Eye (tissue), 1 donor: ENCODE results near the gene FCHSD2.
A peak's percentile ranks its signal among the peaks of the same experiment; 100 is the strongest.
"Not testable (repeated sequence)": the region's sequence is repeated elsewhere in the genome, so short reads cannot be mapped to it uniquely, and the experiment has no call there.

Experiments
- DNase-seq: peaks from one replicate; pipeline ENCODE4 v3.0.0-alpha.2; 2015

Gene FCHSD2

GRCh38 chr11:72860592-72860991 lies 281.5 kb downstream of the FCHSD2 start:
- DNase-seq = no peak

- DNase-seq = no peak
Measured at GRCh38 chr11:72860010-72860409, 282.1 kb downstream of the FCHSD2 start.

DNA sequence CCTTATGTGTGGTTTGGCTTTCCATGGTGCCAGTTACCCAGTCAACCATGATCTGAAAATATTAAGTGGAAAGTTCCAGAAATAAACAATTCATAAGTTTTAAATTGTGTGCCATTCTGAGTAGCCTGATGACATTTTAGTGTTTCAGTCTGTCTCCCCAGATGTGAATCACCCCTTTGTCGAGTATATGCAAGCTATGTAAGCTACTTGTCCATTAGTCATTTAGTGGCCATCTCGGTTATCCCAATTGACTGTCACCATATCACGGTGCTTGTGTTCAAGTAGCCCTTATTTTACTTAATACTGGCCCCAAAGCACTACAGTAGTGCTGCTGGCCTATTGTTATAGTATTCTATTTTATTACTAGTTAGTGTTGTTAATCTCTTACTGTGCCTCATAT lies 283.0 kb downstream of the FCHSD2 start:
- no peak for DNase-seq

GRCh38 chr11:72858267-72858666 lies 283.9 kb downstream of the FCHSD2 start:
- DNase-seq = not testable (repeated sequence)

DNA sequence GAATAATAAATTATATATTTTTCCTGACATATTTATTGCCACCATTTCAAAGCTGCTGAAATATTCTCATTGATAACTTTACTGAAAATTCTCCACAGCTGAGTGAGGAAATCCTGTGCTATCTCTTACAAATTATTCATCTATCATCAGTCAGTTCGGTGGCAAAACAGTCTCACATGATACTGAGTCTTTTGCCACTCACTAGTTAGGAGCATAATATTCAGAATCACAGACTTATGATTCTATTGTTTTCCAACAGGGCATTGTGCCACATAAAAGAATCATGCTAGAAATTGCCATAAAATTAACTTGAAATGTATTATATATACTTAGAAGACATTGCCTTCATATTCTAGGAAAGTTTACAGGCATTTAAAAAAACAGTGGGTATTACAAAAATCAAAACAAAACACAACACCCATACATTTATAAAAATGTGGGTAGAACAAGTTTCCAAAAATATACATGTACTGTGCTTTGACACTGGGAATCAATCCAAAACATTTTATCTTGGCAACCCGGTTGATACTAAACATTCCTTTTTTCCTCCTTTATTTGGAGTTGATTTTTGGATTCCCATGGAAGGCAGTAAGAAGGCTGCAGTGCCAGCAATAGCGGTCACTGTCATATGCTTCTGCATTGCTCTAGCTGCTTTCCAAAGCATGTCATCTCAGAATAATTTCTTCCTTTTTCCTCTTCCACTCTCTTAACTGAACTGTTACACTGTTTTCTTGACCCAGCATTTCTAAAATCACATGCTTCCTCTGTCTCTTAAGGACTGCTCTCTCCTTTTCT lies 285.4 kb downstream of the FCHSD2 start:
- DNase-seq = no peak

GRCh38 chr11:72856065-72856464 lies 286.1 kb downstream of the FCHSD2 start:
- no peak for DNase-seq

DNA sequence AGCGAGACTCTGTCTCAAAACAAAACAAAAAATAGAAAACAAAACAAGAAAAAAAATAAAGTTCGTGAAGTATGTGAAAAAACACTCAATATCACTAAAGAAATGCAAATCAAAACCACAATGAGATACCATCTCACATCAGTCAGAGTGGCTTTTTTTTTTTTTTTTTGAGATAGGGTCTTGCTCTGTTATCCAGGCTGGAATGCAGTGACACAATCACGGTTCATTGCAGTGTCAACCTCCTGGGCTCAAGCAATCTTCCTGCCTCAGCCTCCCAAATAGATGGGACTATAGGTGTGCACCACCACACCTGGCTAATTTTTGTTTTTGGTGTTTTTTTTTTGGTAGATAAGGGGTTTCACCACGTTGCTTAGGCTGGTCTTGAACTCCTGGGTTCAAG lies 290.4 kb downstream of the FCHSD2 start:
- DNase-seq = no peak

DNA sequence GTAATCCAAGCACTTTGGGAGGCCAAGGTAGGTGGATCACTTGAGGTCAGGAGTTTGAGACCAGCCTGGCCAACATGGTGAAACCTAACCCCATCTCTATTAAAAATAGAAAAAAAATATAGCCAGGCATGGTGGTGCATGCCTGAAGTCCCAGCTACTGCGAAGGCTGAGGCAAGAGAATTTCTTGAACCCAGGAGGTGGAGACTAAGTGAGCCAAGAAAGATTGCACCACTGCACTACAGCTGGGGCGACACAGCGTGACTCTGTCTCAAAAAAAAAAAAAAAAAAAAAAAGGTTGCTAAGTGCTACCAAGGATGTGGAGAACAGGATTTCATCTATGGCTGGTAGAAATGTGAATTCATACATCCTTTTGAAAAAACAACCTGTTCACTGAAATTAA lies 291.3 kb downstream of the FCHSD2 start:
- no peak for DNase-seq

- peak; percentile 52 for DNase-seq
Measured at GRCh38 chr11:72848846-72849466, 293.2 kb downstream of the FCHSD2 start.

GRCh38 chr11:72844356-72844755 lies 297.8 kb downstream of the FCHSD2 start:
- peak; percentile 59 for DNase-seq

DNA sequence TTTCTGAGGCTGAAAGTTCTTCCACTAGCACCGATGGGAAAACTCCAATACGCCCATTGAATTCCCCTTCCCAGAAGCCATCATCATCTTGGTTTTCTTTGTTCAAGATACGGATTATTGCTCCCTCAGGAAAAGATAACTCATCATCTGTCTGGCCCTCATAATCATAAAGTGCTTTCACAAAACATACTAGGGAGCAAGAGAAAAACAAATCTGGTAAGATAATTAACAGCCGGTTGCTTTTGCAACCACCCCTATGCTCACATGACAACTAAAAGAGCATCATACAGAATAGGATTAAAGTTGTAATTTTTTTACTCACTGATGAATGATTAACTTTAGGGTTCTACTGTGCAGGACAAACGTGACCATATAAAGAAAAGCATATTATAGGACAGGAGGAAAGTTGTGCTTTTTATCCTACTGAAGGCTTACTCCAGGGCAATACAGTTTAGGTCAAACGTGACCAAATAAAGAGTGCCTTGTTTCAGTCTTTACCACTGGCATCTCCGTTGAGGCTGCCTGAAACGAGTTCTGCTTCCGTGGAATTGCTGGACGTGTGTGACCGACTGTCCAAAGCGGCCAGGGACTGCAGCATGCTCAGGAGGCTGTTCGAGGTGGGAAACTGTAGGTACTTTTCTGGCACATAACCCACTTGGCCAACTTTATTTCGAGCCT lies 299.3 kb downstream of the FCHSD2 start:
- DNase-seq = no peak

GRCh38 chr11:72842126-72842525 lies 300.0 kb downstream of the FCHSD2 start:
- no peak for DNase-seq

DNA sequence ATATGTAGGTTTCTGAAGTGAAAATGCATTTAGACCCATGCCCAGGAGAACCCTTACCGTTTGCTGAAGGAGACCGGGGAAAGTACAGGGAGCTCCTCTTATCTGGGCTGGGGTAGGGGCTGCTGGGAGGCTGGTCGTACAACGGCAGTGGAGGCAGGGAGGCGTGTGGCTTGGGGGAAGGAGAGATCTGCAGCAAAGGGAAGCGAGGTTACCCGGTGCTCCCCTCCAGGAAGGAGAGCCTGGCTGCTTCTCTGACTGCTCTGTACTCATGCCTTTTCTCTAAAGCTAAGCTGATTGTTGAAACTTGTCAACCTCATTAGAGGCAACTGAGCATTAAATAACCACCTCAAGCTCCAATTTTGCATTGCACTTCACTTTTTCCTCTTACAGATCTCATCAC lies 300.7 kb downstream of the FCHSD2 start:
- DNase-seq = no peak

DNA sequence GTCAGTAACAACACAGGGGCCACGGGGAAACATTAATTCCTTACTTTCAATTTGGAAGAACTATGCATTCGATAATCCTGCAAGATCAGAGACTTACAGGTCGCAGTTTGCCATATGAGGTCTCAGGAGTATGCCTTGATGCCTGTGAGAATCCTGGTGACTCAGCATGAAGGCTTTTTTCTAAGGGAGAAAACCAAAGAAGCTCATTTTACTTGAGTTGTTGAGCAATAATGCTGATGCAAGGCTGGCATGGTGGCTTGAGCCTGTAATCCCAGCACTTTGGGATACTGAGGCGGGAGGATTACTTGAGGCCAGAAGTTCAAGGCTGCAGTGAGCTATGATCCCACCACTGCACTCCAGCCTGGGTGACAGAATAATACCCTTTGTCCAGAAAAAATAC lies 301.3 kb downstream of the FCHSD2 start:
- DNase-seq = no peak

DNA sequence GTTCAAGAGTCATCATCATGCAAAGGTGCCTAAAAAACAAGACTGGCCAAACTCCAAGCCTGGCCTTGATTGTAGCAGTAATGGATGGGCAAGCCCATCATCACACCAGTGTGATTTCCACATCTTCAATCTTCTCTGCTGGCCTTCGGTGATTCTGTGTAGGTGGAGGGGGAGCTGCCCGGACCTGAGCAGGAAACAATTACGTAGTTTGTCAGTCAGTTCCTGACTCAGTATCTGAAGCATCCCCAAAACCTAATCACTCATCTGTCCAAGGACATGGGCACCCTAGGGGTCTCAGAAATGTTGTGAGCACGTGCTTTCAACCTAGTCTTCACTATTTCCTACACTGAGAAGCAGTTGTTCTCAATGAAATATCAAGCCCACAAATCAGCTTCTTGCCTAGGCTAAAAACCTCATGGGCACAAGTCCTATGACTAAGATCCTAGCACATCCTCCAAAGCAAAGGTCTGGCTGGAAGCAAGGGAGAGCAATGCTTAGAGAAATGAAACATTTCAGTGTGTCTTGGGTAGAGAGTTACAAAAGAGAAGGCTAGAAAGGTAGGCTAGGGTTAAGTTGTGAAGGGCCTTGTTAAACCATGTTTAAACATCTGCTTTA lies 303.3 kb downstream of the FCHSD2 start:
- DNase-seq = no peak

GRCh38 chr11:72836111-72836510 lies 306.0 kb downstream of the FCHSD2 start:
- no peak for DNase-seq

DNA sequence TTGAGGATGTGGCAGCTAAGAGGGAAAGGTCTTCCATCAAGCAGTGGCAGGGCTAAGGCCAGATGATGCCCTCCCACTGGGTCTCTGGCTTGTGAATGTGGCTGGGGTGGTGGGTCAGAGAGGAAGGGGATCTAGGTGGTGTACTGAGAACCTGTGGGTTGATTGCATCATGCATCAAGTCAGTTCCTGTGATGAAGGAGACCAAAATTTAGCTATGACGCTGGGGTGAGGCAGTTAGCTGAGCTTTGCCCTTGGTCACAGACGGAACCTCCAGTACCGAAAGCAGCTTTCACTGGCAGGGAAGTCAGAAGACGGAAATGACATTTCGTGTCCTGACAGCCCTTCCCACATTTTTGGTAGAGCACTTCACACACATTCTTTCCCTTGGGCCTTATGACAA lies 307.2 kb downstream of the FCHSD2 start:
- no peak for DNase-seq

DNA sequence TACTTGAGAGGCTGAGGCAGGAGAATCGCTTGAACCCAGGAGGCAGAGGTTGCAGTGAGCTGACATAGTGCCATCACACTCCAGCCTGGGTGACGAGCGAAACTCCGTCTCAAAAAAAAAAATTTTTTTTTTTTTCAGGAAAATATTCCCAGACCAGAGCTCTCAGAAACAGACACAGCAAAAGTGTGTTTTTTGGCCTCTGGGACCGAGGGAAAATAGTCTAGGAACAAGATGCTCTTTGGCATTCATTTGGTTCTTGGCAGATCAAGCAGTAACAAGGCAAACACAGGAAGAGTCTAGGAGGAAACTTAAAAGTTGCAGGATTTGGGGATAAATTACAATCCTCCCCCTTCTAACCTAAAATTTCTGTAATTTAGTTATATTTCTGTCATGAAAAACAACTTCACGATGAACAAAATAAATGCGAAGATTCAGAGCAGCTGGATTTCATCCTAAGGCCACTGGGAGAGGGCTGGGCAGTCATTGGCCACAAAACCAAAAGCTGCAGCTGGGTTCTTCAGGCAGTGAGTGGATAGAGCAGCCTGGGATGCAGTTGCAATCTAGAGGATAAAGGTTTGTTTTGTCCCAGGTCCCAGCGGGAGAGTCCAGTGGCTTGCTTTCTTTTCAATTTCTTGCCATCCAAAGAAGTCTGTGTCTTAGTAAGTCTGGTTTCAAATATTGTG lies 308.2 kb downstream of the FCHSD2 start:
- no peak for DNase-seq

DNA sequence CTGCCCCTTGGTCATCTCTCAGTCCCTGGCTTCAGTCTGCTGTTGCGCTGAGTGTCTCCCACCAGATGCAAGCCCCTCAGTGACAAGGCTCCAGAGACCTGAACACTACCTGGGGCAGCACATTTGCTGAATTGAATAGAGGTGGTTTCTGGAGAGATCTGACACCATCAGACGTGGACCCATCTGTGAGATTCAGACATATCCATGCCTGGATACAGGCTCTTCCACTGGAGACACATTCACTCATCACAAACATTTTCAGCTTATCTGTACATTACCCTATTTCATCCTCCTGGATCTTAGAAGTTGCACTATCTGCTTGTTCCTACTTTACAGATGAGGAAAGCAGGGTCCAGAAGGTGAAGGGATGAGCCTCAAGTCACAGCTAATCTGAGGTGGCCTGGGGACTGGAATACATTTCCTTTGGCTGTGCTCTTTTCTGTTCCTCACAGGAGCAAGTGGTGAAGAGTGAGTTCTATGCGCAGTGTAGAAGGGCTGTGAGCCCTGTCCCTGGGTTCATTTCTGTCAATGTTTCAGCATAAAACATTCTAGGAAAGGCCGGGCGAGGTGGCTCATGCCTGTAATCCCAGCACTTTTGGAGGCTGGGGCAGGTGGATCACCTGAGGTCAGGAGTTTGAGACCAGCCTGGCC lies 308.9 kb downstream of the FCHSD2 start:
- no peak for DNase-seq

- DNase-seq = no peak
Measured at GRCh38 chr11:72832301-72833082, 309.6 kb downstream of the FCHSD2 start.

DNA sequence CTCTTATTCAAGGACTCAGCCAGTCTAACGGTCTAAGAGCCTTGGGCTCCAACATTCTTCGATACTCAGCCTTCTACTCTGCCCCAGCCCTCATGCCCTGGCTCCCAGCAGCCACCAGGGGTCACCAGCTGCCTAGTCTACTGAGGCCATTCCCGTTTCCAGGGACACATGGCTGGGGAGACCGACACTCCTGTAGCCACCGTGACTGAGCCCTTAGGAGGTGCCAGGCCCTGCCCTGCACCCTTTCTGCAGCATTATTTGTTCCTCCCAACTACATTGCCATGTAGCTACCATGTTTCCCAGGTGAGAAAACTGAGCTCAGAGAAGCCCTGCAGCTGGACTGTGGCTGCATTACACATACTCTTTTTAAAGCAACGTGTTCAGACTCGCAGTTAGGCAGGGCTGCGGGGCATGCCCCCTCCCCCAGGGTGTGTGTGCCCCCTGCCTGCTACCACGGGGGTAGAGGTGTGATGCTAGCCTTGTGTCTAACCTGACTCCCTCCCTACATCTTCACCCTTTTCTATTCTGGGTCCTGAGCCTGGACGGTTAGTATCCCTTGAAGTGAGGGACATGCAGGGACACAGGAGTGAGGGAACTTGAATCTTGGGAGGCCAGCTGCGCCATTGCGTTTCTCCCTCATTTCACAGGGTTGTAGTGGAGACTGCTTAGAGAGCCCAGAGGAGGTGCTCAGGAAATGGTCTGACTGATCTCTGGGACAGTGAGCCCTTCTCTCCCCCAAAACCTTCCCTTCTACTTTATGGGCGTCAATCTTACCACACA lies 310.4 kb downstream of the FCHSD2 start:
- DNase-seq = peak; percentile 94
